Measurements from ENCODE around the gene DYRK2.
"Not testable (repeated sequence)": the region's sequence is repeated elsewhere in the genome, so short reads cannot be mapped to it uniquely, and the experiment has no call there.

The DYRK2 gene

DNA sequence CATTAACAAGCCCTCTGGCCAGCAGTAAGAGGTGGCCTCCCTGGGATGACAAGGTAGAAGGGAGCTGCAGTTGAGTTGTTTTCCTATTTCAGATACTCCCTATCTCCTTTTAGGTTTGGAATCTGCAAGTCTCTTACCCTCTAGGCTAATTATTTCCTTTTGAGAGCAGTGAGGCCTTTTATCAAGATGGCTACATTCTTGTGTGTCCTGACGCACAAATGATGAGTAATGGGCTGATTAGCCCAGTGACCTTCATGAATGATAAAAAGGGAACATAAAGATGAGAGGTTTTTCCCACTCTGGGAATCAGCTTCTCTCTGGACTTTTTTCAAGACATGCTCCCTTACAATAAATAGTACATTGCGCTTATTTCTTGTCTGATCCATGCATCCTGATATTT, 22.9 kb downstream of the DYRK2 start:
- DNase-seq: no peak

GRCh38 chr12:67671892-67672291, 23.3 kb downstream of the DYRK2 start:
- DNase-seq: peak in 1 of 14 donors; percentile 7

DNA sequence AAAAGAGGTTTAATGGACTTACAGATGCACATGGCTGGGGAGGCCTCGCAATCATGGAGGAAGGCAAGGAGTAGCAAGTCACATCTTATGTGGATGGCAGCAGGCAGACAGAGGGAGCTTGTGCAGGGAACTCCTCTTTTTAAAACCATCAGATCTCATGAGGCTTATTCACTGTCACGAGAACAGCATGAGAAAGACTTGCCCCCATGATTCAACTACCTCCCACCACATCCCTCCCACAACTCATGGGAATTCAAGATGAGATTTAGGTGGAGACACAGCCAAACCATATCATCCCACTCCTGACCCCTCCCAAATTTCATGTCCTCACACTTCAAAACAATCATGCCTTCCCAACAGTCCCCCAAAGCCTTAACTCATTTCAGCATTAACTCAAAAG, 24.0 kb downstream of the DYRK2 start:
- DNase-seq: not testable (repeated sequence)

- DNase-seq: not testable (repeated sequence)
Measured at GRCh38 chr12:67673509-67673908, 25.0 kb downstream of the DYRK2 start.

DNA sequence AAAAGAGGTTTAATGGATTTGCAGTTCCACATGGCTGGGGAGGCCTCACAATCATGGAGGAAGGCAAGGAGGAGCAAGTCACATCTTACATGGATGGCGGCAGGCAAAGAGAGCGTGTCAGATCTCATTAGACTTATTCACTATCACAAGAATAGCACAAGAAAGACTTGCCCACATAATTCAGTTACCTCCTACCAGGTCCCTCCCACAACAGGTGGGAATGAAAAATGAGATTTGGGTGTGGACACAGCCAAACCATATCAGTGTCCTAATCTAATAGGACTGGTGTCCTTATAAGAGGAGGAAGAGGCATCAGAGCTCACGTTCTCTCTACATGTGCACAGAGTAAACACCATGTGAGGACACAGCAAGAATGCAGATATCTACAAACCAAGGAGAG, 25.9 kb downstream of the DYRK2 start:
- DNase-seq: no peak

GRCh38 chr12:67676624-67677023, 28.1 kb downstream of the DYRK2 start:
- no peak for DNase-seq

GRCh38 chr12:67677166-67677565, 28.6 kb downstream of the DYRK2 start:
- no peak for DNase-seq

DNA sequence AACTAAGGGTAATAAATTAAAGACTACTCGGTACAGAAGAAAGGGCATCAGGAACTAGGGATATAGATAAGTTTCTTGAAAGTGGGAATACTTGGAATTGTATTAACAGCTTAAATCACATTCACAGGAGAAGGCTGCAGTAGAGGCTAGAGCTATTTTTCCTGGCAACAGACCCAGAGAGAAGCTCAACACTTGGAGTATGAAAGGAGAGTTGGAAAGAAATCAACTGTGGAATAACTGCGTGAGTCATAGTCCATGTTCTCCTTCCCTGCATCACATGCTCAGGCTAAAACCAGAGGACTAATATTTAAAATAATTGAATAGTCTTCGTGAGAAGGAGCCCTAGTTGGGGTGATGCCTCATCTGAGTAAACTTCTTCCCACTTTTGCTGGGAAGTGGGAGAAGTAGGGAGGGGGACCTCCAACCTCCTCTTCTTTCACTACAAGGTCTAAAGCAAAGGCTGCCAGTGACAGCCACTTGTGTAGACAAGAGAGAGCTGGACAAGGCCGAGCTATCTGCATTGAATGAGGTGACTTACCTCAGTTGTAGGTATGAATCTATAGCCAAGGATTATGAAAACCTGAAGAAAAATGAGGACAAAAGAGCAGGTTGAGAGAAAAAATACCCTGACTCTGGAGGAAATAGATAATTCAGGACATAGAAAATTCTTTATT, 32.7 kb downstream of the DYRK2 start:
- no peak for DNase-seq

- no peak for DNase-seq
Measured at GRCh38 chr12:67681941-67682620, 33.5 kb downstream of the DYRK2 start.

GRCh38 chr12:67689385-67689784, 40.8 kb downstream of the DYRK2 start:
- DNase-seq: no peak

DNA sequence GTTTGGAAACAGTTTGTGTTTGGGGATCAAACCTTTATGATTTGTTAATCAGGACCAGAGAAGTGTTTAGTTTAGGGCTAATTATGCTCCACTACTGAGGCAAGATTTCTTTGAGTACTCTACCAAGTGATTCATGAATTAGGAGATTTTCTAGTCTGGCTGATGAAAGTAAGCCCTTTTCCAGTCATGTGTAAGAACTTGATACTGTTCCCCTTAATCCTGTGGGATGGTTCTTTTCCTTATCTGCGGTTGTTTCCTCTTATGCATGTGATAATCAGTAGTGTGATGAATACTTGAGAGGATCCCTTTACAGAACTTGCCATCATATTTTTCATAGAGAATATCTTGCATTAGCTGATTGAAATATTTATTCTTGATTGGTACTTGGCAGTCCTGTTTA, 42.1 kb downstream of the DYRK2 start:
- no peak for DNase-seq

DNA sequence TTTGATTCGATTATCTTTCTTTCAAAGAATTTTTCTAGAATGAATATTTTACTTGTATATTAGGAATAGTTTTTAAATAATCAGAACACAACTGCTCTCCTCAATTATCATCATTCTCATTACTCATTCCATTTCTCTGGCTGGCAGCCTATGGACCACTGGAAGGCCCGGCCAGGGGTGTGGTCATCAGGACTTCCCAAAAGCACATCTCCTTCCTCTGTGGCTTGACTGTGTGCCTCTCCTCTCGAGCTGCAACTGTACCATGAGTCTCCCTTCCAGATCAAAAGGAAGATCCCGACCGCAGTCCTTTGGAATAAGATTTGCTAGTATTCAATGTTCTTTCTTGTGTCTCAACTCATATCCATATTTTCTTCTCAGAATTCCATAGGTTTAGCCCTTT, 42.7 kb downstream of the DYRK2 start:
- DNase-seq: no peak

- no peak for DNase-seq
Measured at GRCh38 chr12:67692135-67692534, 43.6 kb downstream of the DYRK2 start.

- DNase-seq: no peak
Measured at GRCh38 chr12:67692966-67693365, 44.4 kb downstream of the DYRK2 start.

GRCh38 chr12:67693894-67694293, 45.3 kb downstream of the DYRK2 start:
- no peak for DNase-seq

- no peak for DNase-seq
Measured at GRCh38 chr12:67694306-67694900, 45.9 kb downstream of the DYRK2 start.

DNA sequence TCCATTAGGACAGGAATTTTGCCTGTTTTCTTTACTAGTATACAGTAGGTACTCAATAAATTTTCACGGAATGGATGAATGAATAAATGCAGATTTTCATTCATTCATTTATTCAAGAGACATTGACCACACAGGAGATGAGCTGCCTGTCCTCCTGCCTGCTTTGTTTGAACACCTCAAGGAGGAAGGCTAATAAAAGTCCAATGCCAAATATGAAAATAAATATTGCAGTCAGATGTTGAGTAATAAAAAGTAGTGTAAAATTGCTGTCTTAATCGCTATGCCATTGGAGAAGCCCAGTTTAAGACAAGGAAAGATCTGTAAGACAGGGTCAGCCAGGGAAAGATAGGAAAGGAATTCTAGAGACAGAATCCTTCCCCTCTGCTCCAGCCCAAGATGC, 47.4 kb downstream of the DYRK2 start:
- no peak for DNase-seq

- DNase-seq: no peak
Measured at GRCh38 chr12:67697443-67697842, 48.9 kb downstream of the DYRK2 start.

DNA sequence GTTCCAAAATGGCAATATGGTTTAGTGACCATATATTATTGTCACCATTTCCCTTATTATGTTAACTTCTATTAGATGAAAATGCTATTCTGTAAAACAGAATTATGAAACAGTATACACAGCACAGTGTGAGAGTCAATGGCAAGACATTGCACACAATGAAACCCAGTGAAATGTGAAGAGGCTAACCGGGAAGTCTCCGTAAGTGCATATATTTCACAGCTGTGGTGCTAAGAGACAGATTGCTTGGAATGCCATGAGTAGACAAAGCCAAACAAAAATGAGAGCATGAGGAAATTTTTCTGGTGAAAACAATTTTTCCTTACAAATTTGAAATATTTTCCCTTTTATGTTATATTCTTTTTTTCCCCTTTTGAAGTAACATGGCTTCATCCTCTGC, 49.4 kb downstream of the DYRK2 start:
- DNase-seq: no peak

- DNase-seq: peak in 1 of 14 donors; percentile 9
Measured at GRCh38 chr12:67698672-67699581, 50.4 kb downstream of the DYRK2 start.

DNA sequence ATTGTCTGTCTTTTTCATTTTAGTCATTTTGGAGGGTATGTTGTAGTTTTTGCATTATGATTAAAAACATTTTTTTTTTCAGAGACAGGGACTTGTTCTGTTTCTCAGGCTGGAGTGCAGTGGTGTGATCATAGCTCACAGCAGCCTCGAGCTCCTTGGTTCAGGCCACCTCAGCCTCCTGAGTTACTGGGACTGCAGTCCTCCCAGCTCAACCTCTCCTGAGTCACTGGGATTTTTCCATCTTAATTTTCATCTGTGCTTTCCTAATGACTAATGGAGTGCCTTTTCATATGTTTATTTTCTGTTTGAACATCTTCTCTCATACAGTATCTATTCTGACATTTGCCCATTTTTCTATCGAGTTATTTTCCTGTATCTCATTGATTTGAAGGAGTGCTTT, 52.6 kb downstream of the DYRK2 start:
- no peak for DNase-seq

DNA sequence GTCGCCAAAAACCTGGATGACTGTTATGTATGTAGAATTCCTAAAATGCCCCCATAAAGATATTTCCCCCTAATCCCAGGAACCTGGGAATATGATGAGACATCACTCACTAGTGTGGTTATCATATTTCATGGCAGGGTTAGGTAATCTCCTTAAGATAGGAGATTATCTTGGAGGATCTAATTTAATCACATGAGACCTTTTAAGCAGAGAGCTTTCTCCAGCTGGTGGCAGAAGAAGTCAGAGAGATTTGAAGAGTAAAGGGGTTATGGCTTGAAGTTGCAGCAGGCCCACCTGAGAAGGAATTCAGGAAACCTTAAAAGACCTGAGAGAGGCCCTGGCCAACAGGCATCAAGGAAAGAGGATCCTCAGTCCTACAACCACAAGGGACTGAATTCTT, 53.6 kb downstream of the DYRK2 start:
- DNase-seq: no peak

- no peak for DNase-seq
Measured at GRCh38 chr12:67704071-67704470, 55.5 kb downstream of the DYRK2 start.
